ENCODE data around the gene FASTK.

FASTK gene

GRCh38 chr7:151082141-151083070, 1.8 kb upstream of the FASTK start:
- Histone ChIP-seq H3F3A (ENCODE audit: insufficient read depth) (peaks cover 14% of the 10 kb centered on the region; the same call in 1 of the 2 replicates), H3K27ac (ENCODE audit: low read depth, low read length) (peak overlapping the region; percentile 70), H3K4me3 (ENCODE audit: insufficient read depth, low read length, poor library complexity, severe bottlenecking) (peak overlapping the region; percentile 77), H3K9me3 (ENCODE audit: insufficient read depth, low read length) (no peaks in the 10 kb centered on the region), H3K9me2 (replicated peaks; ENCODE audit: insufficient read depth, low read length) (no peaks in the 10 kb centered on the region), H3K9ac (ENCODE audit: low read length) (peak overlapping the region; percentile 82), H4K20me1 (ENCODE audit: low read depth, low read length) (no peaks in the 10 kb centered on the region), H3K79me2 (ENCODE audit: insufficient read depth, low read length) (peaks cover 29% of the 10 kb centered on the region), H3K4me2 (ENCODE audit: low read depth, low read length, poor library complexity, severe bottlenecking) (peak overlapping the region; percentile 69), H2AFZ (ENCODE audit: low read depth, low read length, severe bottlenecking) (peak overlapping the region; percentile 96), H3K27me3 (ENCODE audit: low read length) (no peaks in the 10 kb centered on the region), H3K36me3 (ENCODE audit: low read length) (no peaks in the 10 kb centered on the region)
- TF ChIP-seq, protein P1, sequence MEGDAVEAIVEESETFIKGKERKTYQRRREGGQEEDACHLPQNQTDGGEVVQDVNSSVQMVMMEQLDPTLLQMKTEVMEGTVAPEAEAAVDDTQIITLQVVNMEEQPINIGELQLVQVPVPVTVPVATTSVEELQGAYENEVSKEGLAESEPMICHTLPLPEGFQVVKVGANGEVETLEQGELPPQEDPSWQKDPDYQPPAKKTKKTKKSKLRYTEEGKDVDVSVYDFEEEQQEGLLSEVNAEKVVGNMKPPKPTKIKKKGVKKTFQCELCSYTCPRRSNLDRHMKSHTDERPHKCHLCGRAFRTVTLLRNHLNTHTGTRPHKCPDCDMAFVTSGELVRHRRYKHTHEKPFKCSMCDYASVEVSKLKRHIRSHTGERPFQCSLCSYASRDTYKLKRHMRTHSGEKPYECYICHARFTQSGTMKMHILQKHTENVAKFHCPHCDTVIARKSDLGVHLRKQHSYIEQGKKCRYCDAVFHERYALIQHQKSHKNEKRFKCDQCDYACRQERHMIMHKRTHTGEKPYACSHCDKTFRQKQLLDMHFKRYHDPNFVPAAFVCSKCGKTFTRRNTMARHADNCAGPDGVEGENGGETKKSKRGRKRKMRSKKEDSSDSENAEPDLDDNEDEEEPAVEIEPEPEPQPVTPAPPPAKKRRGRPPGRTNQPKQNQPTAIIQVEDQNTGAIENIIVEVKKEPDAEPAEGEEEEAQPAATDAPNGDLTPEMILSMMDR (IDR thresholded peaks at IDR 0.05; ENCODE audit: insufficient read depth, low read length, poor library complexity, severe bottlenecking), result no peak
- TF ChIP-seq EZH2phosphoT487 (conservative IDR thresholded peaks at IDR 0.05; ENCODE audit: low read length), result no peak

DNA sequence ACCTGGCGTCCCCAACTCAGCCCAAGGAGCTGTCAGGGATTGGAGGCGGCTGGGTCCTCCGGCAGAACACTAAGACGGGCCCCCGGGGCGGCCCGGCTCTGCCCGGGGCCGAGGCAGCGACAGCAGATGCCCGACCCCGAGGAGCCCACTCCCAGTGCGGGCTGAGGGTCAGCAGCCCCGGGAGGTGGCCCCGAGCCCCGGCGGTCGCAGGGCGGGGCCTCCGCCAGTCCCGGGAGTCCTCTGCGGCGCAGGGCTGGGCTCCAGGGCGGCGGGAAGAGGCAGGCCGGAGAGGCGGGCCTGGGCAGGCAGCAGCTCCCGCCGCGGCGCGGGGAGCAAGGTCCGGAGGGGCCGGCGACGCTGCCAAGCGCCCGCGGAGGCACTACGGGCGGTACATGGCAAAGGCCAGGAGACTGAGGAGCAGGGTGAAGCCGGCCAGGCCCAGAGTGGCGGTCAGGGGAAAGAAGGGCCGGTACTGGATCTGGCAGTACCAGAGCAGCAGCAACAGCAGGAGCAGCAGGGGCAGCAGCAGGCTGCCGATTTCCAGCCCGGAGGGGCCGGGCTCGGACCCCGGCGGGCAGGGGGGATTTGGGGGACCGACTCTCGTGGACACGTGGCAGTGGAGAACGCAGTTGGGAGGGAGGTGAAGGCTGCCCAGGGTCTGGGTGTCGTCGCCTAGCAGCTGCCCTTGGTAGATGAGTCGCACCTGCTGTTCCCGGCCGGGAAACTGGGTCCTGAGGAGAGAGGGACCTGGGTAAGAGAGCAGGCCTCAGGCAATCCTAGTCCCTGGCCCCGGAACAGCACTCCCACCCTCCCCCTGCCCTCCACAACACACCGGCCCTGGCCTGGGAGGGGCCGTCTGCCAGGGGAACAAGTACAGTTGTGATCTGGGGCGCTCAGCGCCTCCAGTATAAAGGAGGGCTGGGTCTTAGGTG, 827 bp upstream of the FASTK start:
- H3K9me3 ChIP-seq (ENCODE audit: insufficient read depth, low read length), result no peaks in the 10 kb centered on the region
- H3K79me2 ChIP-seq (ENCODE audit: insufficient read depth, low read length), result peaks cover 29% of the 10 kb centered on the region
- peak overlapping the region; percentile 83 for H3K4me3 ChIP-seq (ENCODE audit: insufficient read depth, low read length, poor library complexity, severe bottlenecking)
- H3K27ac ChIP-seq (ENCODE audit: low read depth, low read length), result peak overlapping the region; percentile 62
- no peaks in the 10 kb centered on the region for H3K36me3 ChIP-seq (ENCODE audit: low read length)
- H4K20me1 ChIP-seq (ENCODE audit: low read depth, low read length), result no peaks in the 10 kb centered on the region
- TF ChIP-seq EZH2phosphoT487 (conservative IDR thresholded peaks at IDR 0.05; ENCODE audit: low read length), result no peak
- TF ChIP-seq, protein P1 (IDR thresholded peaks at IDR 0.05; ENCODE audit: insufficient read depth, low read length, poor library complexity, severe bottlenecking), result no peak
- H3K9me2 ChIP-seq (replicated peaks; ENCODE audit: insufficient read depth, low read length), result no peaks in the 10 kb centered on the region
- H2AFZ ChIP-seq (ENCODE audit: low read depth, low read length, severe bottlenecking), result peak overlapping the region; percentile 42
- H3F3A ChIP-seq (ENCODE audit: insufficient read depth), result peaks cover 14% of the 10 kb centered on the region; the same call in 1 of the 2 replicates
- H3K4me2 ChIP-seq (ENCODE audit: low read depth, low read length, poor library complexity, severe bottlenecking), result peak overlapping the region; percentile 69
- H3K27me3 ChIP-seq (ENCODE audit: low read length), result no peaks in the 10 kb centered on the region
- peak overlapping the region; percentile 82 for H3K9ac ChIP-seq (ENCODE audit: low read length)

DNA sequence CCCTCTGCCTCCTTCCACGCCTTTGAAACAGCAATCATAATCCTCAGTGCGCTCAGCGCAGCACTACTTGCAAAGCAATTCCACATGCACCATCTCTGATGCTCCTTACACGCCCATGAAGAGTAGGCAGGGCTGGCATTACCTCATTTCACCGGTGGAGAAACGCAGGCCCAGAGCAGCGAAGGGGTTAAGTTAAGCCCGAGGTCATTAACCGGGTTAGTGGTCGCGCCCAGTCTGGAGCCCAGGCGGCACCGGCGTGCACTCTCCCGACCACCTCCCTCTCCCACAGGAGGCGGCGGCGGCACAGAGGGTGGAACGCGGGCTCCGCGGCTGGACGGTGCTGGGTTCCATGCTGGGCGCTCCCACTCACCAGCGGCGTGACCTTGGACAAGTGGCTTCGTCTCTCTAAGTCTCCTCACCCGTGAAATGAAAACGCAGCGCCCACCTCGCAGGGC, 515 bp downstream of the FASTK start:
- peak overlapping the region; percentile 69 for H3K4me2 ChIP-seq (ENCODE audit: low read depth, low read length, poor library complexity, severe bottlenecking)
- H3K27me3 ChIP-seq (ENCODE audit: low read length), result no peaks in the 10 kb centered on the region
- H3K79me2 ChIP-seq (ENCODE audit: insufficient read depth, low read length), result peaks cover 29% of the 10 kb centered on the region
- no peaks in the 10 kb centered on the region for H3K36me3 ChIP-seq (ENCODE audit: low read length)
- TF ChIP-seq, protein P1 (IDR thresholded peaks at IDR 0.05; ENCODE audit: insufficient read depth, low read length, poor library complexity, severe bottlenecking), result no peak
- no peak for TF ChIP-seq EZH2phosphoT487 (conservative IDR thresholded peaks at IDR 0.05; ENCODE audit: low read length)
- H3K4me3 ChIP-seq (ENCODE audit: insufficient read depth, low read length, poor library complexity, severe bottlenecking), result peak overlapping the region; percentile 83
- H3F3A ChIP-seq (ENCODE audit: insufficient read depth), result peaks cover 13% of the 10 kb centered on the region; the same call in 1 of the 2 replicates
- no peaks in the 10 kb centered on the region for H3K9me3 ChIP-seq (ENCODE audit: insufficient read depth, low read length)
- peak overlapping the region; percentile 43 for H3K27ac ChIP-seq (ENCODE audit: low read depth, low read length)
- H4K20me1 ChIP-seq (ENCODE audit: low read depth, low read length), result no peaks in the 10 kb centered on the region
- peak overlapping the region; percentile 82 for H3K9ac ChIP-seq (ENCODE audit: low read length)
- H2AFZ ChIP-seq (ENCODE audit: low read depth, low read length, severe bottlenecking), result peak overlapping the region; percentile 42
- no peaks in the 10 kb centered on the region for H3K9me2 ChIP-seq (replicated peaks; ENCODE audit: insufficient read depth, low read length)

Measured in SU-DHL-6 (cell line).